Naive B cell (primary cell): Measurements from ENCODE around the gene IGSF5. TPM values are rescaled to one million over a fixed set of nuclear protein-coding genes. Genes with fewer than 3 reads are reported as not detected.
"Not testable (repeated sequence)": the region's sequence is repeated elsewhere in the genome, so short reads cannot be mapped to it uniquely, and the experiment has no call there.

Experiments used
- ATAC-seq, 2 donors: fragments of 150-1000 bp; cut with Tn5 transposase; 2 replicates each; pipeline ENCODE4 v1.10.0; 2021; ENCODE audit warnings: low read depth in 2 of 2, mild to moderate bottlenecking in 2 of 2, moderate library complexity in 2 of 2
- DNase-seq: peaks from one replicate; pipeline ENCODE4 v3.0.0; 2022
- H3K27ac Mint-ChIP-seq, 6 donors: one replicate each; pipeline ENCODE4 v1.8.0; 2020 to 2022; ENCODE audit warnings: mild to moderate bottlenecking in 6 of 6, mixed read lengths in 6 of 6, moderate library complexity in 5 of 6, inconsistent platforms in 2 of 6
- H3K27me3 Mint-ChIP-seq, 3 donors: one replicate each; pipeline ENCODE4 v1.8.0; 2021 to 2022; ENCODE audit warnings: mixed read lengths in 3 of 3, mild to moderate bottlenecking in 1 of 3
- H3K36me3 Mint-ChIP-seq, 2 donors: one replicate each; pipeline ENCODE4 v1.8.0; 2020 to 2022; ENCODE audit warnings: mixed read lengths in 2 of 2, inconsistent platforms in 1 of 2, mild to moderate bottlenecking in 1 of 2
- H3K4me1 Mint-ChIP-seq, 3 donors: one replicate each; pipeline ENCODE4 v1.8.0; 2020 to 2022; ENCODE audit warnings: mixed read lengths in 3 of 3, inconsistent platforms in 1 of 3, mild to moderate bottlenecking in 1 of 3, moderate library complexity in 1 of 3
- H3K4me3 Mint-ChIP-seq, 8 donors: one replicate each; pipeline ENCODE4 v1.8.0; 2020 to 2022; ENCODE audit warnings: mild to moderate bottlenecking in 8 of 8, mixed read lengths in 8 of 8, moderate library complexity in 8 of 8, inconsistent platforms in 2 of 8
- H3K9me3 Mint-ChIP-seq, 7 donors: one replicate each; pipeline ENCODE4 v1.8.0; 2020 to 2022; ENCODE audit warnings: mixed read lengths in 7 of 7, mild to moderate bottlenecking in 5 of 7, inconsistent platforms in 2 of 7, moderate library complexity in 1 of 7
- polyA plus RNA-seq, 6 donors: library from polyadenylated mRNA; unstranded; fragments of 300-500 nt; fragmentation: Illumina TruSeq; gene quantifications; one replicate each; pipeline ENCODE4 v1.2.3, GENCODE V29; 2021; ENCODE audit warnings: low read depth in 6 of 6

Gene IGSF5
- not detected for polyA plus RNA-seq

DNA sequence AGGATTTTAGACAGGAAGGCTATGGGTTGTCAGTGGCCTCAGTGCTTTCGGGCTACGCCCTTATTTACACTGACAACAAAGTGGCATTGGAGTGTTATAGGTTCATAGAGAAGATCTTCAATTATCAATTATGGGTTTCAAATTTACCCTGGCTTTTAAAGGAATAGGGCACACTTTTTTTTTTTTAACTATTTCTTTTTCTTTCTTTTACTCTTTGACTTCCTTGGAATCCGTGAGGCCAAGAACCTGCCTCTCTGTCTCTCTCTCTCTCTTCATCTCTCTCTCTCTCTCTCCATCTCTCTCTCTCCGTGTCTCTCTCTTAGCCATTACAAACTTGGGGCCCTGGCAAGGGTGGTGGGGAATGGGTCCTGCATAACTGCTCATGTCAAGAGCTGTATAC lies at the start of gene IGSF5:
TSS of gene IGSF5 (plus strand) at position 301 of the 400 bp plus-strand sequence. CDS start 327 bp downstream, outside the sequence.
- not testable (repeated sequence) for H3K4me1 Mint-ChIP-seq, ATAC-seq, H3K36me3 Mint-ChIP-seq, H3K4me3 Mint-ChIP-seq, DNase-seq, H3K9me3 Mint-ChIP-seq, H3K27me3 Mint-ChIP-seq, H3K27ac Mint-ChIP-seq

DNA sequence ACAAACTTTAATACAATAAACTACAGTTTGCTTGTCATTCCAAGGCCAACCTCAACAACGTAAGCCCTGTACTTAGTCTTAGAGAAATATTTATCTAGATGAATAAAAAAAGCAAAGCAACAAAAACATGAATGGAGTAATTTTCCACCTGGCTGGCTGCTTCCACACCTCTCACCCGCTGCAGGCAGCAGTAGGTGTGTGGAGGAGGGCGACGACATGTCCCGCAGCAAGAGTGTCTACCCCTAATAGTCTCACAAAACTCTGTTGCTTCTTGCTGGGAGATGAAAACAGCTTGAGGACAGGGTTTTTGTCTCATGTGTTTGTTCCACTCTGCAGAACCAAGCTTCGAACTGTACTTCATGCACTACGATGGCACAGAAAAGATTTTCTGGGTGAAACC lies 48.8 kb upstream of the IGSF5 start:
- Mint-ChIP-seq H3K9me3 (peaks cover 0 to 6% (median 0%) of the 10 kb centered on the region in 7 donors), H3K36me3 (no peaks in the 10 kb centered on the region), H3K4me3 (no peak overlapping the region), H3K4me1 (no peaks in the 10 kb centered on the region), H3K27ac (no peak overlapping the region), H3K27me3 (peaks cover 8 to 12% (median 10%) of the 10 kb centered on the region in 3 donors)
- DNase-seq: no peak
- ATAC-seq: no peak

GRCh38 chr21:39696618-39697017 lies 48.4 kb upstream of the IGSF5 start:
- peaks cover 0 to 6% (median 0%) of the 10 kb centered on the region in 7 donors for H3K9me3 Mint-ChIP-seq
- H3K4me1 Mint-ChIP-seq: no peaks in the 10 kb centered on the region
- H3K4me3 Mint-ChIP-seq: no peak overlapping the region
- peaks cover 8 to 12% (median 10%) of the 10 kb centered on the region in 3 donors for H3K27me3 Mint-ChIP-seq
- no peaks in the 10 kb centered on the region for H3K36me3 Mint-ChIP-seq
- no peak overlapping the region for H3K27ac Mint-ChIP-seq
- DNase-seq (no peak), ATAC-seq (no peak)

DNA sequence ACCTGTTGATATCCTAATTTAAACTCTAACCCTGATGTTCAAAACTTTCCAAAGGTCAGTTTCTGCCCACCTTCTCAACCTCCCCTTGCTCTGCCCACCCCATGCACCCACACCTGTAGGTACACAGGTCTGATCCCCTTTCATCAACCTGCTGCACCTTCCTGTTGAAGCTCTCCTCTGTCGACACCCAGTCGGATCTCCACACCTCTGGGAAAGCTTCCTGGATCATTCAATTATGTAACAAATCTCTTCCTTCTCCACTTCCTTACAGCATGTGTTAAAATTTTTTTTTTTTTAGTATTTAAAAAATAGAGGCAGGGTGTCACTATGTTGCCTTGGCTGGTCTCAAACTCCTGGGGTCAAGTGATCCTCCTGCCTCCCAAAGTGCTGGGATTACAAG lies 44.7 kb upstream of the IGSF5 start:
- ATAC-seq (no peak), DNase-seq (no peak)
- Mint-ChIP-seq H3K27ac (no peak overlapping the region), H3K4me3 (no peak overlapping the region), H3K9me3 (peaks cover 0 to 25% (median 12%) of the 10 kb centered on the region in 7 donors), H3K36me3 (no peaks in the 10 kb centered on the region), H3K4me1 (no peaks in the 10 kb centered on the region), H3K27me3 (peaks cover 4 to 10% (median 8%) of the 10 kb centered on the region in 3 donors)

DNA sequence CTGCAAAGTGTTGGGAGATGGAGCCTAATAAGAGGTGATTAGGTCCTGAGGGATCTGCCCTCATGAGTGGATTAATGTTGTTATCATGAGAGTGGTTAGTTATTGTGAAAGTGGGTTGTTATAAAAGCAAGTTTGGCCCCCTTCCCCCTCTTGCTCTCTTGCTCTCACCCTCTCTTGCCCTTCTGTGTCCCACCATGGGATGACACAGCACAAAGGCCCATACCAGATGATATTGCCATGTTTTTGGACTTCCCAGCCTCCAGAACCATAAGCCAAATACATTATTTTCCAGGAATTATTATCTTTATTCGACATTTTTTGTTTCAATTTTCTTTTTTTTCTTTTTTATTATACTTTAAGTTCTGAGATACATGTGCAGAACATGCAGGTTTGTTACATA lies 41.4 kb upstream of the IGSF5 start:
- Mint-ChIP-seq H3K4me3 (no peak overlapping the region), H3K36me3 (no peaks in the 10 kb centered on the region), H3K9me3 (peaks cover 0 to 25% (median 12%) of the 10 kb centered on the region in 7 donors), H3K4me1 (no peaks in the 10 kb centered on the region), H3K27ac (no peak overlapping the region), H3K27me3 (peaks cover 8 to 20% (median 9%) of the 10 kb centered on the region in 3 donors)
- no peak for DNase-seq
- no peak for ATAC-seq

DNA sequence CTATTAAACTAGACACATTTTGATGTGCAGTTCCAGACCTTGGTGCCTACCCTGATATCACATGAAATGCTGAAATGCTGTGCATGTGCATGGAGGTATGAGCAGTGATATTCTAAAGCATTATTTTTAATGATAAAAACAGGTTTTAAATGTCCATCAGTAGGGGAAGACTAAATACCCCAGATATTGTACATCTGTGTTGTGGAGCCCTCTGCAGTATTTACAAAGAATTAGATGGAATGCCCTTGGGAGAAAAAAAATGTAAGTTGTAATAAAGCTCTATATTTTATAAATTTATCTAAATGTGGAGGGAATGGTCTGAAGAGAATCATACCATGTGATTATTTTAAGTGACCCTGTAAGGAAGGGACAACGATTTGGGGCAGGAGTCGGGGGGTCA lies 39.1 kb upstream of the IGSF5 start:
- H3K4me3 Mint-ChIP-seq: no peak overlapping the region
- peaks cover 0 to 25% (median 12%) of the 10 kb centered on the region in 7 donors for H3K9me3 Mint-ChIP-seq
- DNase-seq (no peak), ATAC-seq (no peak)
- H3K27ac Mint-ChIP-seq: no peak overlapping the region
- H3K27me3 Mint-ChIP-seq: peaks cover 5 to 20% (median 8%) of the 10 kb centered on the region in 3 donors
- no peaks in the 10 kb centered on the region for H3K36me3 Mint-ChIP-seq
- H3K4me1 Mint-ChIP-seq: no peaks in the 10 kb centered on the region

- no peak overlapping the region for H3K4me3 Mint-ChIP-seq
- DNase-seq: no peak
- H3K36me3 Mint-ChIP-seq: no peaks in the 10 kb centered on the region
- peaks cover 5 to 20% (median 8%) of the 10 kb centered on the region in 3 donors for H3K27me3 Mint-ChIP-seq
- H3K27ac Mint-ChIP-seq: no peak overlapping the region
- no peaks in the 10 kb centered on the region for H3K4me1 Mint-ChIP-seq
- peaks cover 0 to 25% (median 12%) of the 10 kb centered on the region in 7 donors for H3K9me3 Mint-ChIP-seq
- ATAC-seq: no peak
Measured at GRCh38 chr21:39707316-39707715, 37.7 kb upstream of the IGSF5 start.

- Mint-ChIP-seq H3K27me3 (peaks cover 5 to 18% (median 14%) of the 10 kb centered on the region in 3 donors), H3K4me1 (no peaks in the 10 kb centered on the region), H3K36me3 (no peaks in the 10 kb centered on the region), H3K27ac (no peak overlapping the region), H3K9me3 (no peaks in the 10 kb centered on the region), H3K4me3 (no peak overlapping the region)
- ATAC-seq (no peak), DNase-seq (no peak)
Measured at GRCh38 chr21:39710866-39711265, 34.1 kb upstream of the IGSF5 start.

DNA sequence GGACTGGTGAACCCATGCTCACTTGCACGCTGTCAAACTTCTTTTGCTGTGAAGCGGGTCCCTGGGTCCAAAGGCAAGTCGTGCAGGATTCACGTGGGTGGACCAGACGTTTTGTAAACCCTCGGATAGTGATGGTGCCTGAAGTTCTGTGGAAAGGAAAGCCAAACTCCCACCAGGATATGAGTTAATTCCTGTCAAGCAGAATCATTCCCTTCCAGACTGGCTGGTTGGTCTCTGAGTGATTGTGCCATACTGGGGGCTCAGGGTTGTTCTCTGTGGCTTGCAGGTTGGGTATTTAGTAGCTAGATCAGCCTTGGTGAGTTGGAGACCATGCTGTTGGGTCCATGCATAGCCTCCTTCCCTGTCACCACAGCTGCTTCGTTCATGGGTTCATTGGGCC lies 32.7 kb upstream of the IGSF5 start:
- Mint-ChIP-seq H3K4me1 (no peaks in the 10 kb centered on the region), H3K27me3 (peaks cover 0 to 25% (median 11%) of the 10 kb centered on the region in 3 donors), H3K27ac (no peak overlapping the region), H3K9me3 (no peaks in the 10 kb centered on the region), H3K36me3 (no peaks in the 10 kb centered on the region), H3K4me3 (no peak overlapping the region)
- ATAC-seq (no peak), DNase-seq (no peak)

DNA sequence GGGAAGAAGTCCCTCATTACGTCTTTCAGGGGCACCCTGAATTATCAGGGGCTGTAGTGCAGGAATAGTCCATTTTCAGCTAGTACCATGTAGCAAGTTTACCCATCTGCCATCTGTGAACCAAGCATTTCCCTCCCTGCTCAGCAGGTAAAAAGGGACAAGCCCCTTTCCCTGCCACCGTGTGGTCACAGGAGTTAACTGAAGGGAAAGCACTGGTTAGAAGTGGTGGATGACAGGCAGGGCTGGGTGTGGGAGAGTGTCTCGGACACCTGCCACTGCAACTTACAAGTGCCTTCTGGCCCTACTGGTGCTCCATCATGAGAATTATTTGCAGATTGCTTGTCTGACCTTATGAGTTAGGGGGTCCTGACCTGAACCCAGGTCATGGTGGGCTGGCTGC lies 32.0 kb upstream of the IGSF5 start:
- H3K27me3 Mint-ChIP-seq: peaks cover under 1 to 28% (median 5%) of the 10 kb centered on the region in 3 donors
- no peak overlapping the region for H3K4me3 Mint-ChIP-seq
- ATAC-seq (no peak), DNase-seq (no peak)
- no peaks in the 10 kb centered on the region for H3K36me3 Mint-ChIP-seq
- H3K9me3 Mint-ChIP-seq: no peaks in the 10 kb centered on the region
- H3K4me1 Mint-ChIP-seq: no peaks in the 10 kb centered on the region
- H3K27ac Mint-ChIP-seq: no peak overlapping the region

GRCh38 chr21:39713905-39714304 lies 31.1 kb upstream of the IGSF5 start:
- Mint-ChIP-seq H3K4me3 (no peak overlapping the region), H3K4me1 (no peaks in the 10 kb centered on the region), H3K27me3 (peaks cover 5 to 28% (median 8%) of the 10 kb centered on the region in 3 donors), H3K9me3 (no peaks in the 10 kb centered on the region), H3K27ac (no peak overlapping the region), H3K36me3 (no peaks in the 10 kb centered on the region)
- no peak for ATAC-seq
- DNase-seq: no peak

GRCh38 chr21:39714331-39714730 lies 30.7 kb upstream of the IGSF5 start:
- H3K4me3 Mint-ChIP-seq: no peak overlapping the region
- H3K36me3 Mint-ChIP-seq: no peaks in the 10 kb centered on the region
- no peaks in the 10 kb centered on the region for H3K4me1 Mint-ChIP-seq
- H3K27me3 Mint-ChIP-seq: peaks cover 5 to 28% (median 10%) of the 10 kb centered on the region in 3 donors
- no peak for DNase-seq
- ATAC-seq: no peak
- H3K9me3 Mint-ChIP-seq: no peaks in the 10 kb centered on the region
- H3K27ac Mint-ChIP-seq: no peak overlapping the region

DNA sequence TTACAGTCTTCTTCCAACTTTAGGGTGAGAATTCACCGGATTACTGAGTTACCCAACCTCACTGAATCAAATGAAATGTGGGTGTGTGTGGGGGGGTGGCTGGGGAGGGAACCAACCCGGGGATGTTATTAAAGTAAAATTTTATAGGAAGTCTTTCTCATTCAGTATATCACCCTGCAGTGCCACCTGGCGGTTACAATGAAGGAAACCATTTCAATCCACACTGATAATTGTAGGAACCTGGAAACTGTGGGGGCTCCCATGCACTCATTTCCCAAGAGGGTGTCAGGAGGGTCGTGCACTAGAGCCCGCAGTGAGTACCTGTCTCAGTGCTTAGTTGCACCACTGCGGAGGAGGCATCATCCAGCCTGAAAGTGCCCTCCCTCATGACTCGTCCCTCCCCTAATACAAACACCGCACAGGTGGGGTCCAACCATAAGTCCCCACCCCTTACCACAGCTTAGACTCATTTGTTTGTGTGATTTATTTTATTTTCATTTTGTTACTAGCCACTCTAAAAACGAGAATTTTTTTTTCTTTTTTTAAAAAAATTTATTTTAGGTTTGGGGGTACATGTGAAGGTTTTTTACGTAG lies 29.1 kb upstream of the IGSF5 start:
- ATAC-seq (no peak), DNase-seq (no peak)
- Mint-ChIP-seq H3K27ac (no peak overlapping the region), H3K4me3 (no peak overlapping the region), H3K9me3 (no peaks in the 10 kb centered on the region), H3K27me3 (peaks cover 5 to 28% (median 14%) of the 10 kb centered on the region in 3 donors), H3K4me1 (no peaks in the 10 kb centered on the region), H3K36me3 (no peaks in the 10 kb centered on the region)

- Mint-ChIP-seq H3K27ac (no peak overlapping the region), H3K27me3 (peaks cover 0 to 20% (median 15%) of the 10 kb centered on the region in 3 donors), H3K4me3 (no peak overlapping the region), H3K36me3 (no peaks in the 10 kb centered on the region), H3K4me1 (no peaks in the 10 kb centered on the region), H3K9me3 (peaks cover 0 to 10% (median 5%) of the 10 kb centered on the region in 7 donors)
- no peak for DNase-seq
- ATAC-seq: no peak
Measured at GRCh38 chr21:39720126-39720778, 24.7 kb upstream of the IGSF5 start.
